ENCODE measurements around the gene CCNB3.

DNA sequence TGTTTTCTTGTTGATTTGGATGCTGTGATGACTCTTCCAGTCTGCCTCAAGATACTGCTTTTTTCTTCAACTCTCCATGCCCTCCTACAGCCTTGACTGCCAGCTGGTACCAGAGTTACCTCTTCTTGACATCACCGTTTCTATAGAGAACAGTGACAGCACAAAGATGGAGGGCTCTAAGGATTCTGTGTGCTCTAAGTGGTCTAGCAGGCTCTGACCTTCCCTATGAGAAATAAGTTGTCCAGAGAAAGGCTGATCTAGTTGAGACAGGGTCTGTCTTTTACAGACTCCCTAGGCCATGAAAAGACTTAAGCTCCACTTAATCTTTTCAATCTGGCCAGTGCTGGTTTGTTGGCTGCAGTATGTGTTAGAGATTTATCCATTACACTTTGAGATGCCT is 3.7 kb upstream of the CCNB3 start, which contains the start of gene AKAP4:
- TF ChIP-seq, protein P1, sequence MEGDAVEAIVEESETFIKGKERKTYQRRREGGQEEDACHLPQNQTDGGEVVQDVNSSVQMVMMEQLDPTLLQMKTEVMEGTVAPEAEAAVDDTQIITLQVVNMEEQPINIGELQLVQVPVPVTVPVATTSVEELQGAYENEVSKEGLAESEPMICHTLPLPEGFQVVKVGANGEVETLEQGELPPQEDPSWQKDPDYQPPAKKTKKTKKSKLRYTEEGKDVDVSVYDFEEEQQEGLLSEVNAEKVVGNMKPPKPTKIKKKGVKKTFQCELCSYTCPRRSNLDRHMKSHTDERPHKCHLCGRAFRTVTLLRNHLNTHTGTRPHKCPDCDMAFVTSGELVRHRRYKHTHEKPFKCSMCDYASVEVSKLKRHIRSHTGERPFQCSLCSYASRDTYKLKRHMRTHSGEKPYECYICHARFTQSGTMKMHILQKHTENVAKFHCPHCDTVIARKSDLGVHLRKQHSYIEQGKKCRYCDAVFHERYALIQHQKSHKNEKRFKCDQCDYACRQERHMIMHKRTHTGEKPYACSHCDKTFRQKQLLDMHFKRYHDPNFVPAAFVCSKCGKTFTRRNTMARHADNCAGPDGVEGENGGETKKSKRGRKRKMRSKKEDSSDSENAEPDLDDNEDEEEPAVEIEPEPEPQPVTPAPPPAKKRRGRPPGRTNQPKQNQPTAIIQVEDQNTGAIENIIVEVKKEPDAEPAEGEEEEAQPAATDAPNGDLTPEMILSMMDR (IDR thresholded peaks at IDR 0.05), result no peak
- TF ChIP-seq POLR2A (IDR thresholded peaks at IDR 0.05), result no peak

Measured in heart left ventricle (tissue), 13 donors.